Activated B cell treated with CpG ODN at 0.5 μM for 24 hours (primary cell): ENCODE measurements around the gene PON2. TPM values are rescaled to one million over a fixed set of nuclear protein-coding genes. Genes with fewer than 3 reads are reported as not detected.

ENCODE experiments used
- ATAC-seq: fragments of 200-7000 bp; cut with Tn5 transposase; one replicate; pipeline ENCODE4 v1.10.0; 2021; ENCODE audit warnings: low read depth, mild to moderate bottlenecking, moderate library complexity
- CTCF ChIA-PET: fragments of 350-600 bp; sonication (Branson Sonifier 250); formaldehyde crosslinking; loops from one replicate; lab custom pipeline; 2021; ENCODE audit warnings: antibody characterized with exemption; lab: Charles Lee
- POLR2A ChIA-PET: fragments of 350-600 bp; sonication (Branson Sonifier 250); formaldehyde crosslinking; loops from one replicate; lab custom pipeline; 2021; ENCODE audit warnings: antibody characterized with exemption; lab: Charles Lee
- DNase-seq: peaks from one replicate; pipeline ENCODE4 v3.0.0; 2022
- H3K27ac Mint-ChIP-seq: one replicate; pipeline ENCODE4 v1.8.0; 2020; ENCODE audit warnings: mixed read lengths
- H3K27me3 Mint-ChIP-seq: one replicate; pipeline ENCODE4 v1.8.0; 2021; ENCODE audit warnings: mixed read lengths
- H3K36me3 Mint-ChIP-seq: one replicate; pipeline ENCODE4 v1.8.0; 2021; ENCODE audit warnings: low read depth, mixed read lengths
- H3K4me1 Mint-ChIP-seq: one replicate; pipeline ENCODE4 v1.8.0; 2021; ENCODE audit warnings: mixed read lengths
- H3K4me3 Mint-ChIP-seq: one replicate; pipeline ENCODE4 v1.8.0; 2020; ENCODE audit warnings: mild to moderate bottlenecking, mixed read lengths
- H3K9me3 Mint-ChIP-seq: one replicate; pipeline ENCODE4 v1.8.0; 2020; ENCODE audit warnings: mixed read lengths
- CTCF ChIP-seq: fragments of 200-600 bp; IDR thresholded peaks from one replicate; pipeline ENCODE4 v1.8.0; 2022; ENCODE audit warnings: antibody characterized with exemption, mild to moderate bottlenecking
- intact Hi-C: fragments of 100-400 bp; cut with micrococcal nuclease; formaldehyde crosslinking; loops from one replicate; pipeline ENCODE4 v1.15.1; 2024
- total RNA-seq: library from RNA; stranded (reverse); gene quantifications from 2 replicates; pipeline ENCODE4 v1.2.3, GENCODE V29; 2022

Gene PON2
- total RNA-seq, 1 donor from 2014 or later, result 9.2 TPM

GRCh38 chr7:95407751-95408150 lies 27.1 kb downstream of the PON2 start:
- no peak for TF ChIP-seq CTCF
- ATAC-seq, result no peak
- CTCF ChIA-PET, result no interaction called here

GRCh38 chr7:95405800-95406199 lies 29.0 kb downstream of the PON2 start:
- Mint-ChIP-seq H3K36me3 (no peaks in the 10 kb centered on the region), H3K27ac (no peak overlapping the region), H3K4me1 (no peaks in the 10 kb centered on the region), H3K9me3 (no peaks in the 10 kb centered on the region), H3K27me3 (no peaks in the 10 kb centered on the region), H3K4me3 (no peak overlapping the region)
- TF ChIP-seq CTCF, result no peak
- DNase-seq (no peak), ATAC-seq (no peak)
- intact Hi-C loops, result no loop called here
- ChIA-PET CTCF (interaction anchor here (0.8 kb wide), 1 partner anchor 9 kb away, joined by 4 read pairs; no protein-coding TSS in a partner anchor), POLR2A (no interaction called here)

More at GRCh38 chr7:95407751-95408150, 27.1 kb downstream of the PON2 start:
- Mint-ChIP-seq H3K27ac (no peak overlapping the region), H3K4me1 (no peaks in the 10 kb centered on the region), H3K9me3 (no peaks in the 10 kb centered on the region), H3K4me3 (no peak overlapping the region), H3K27me3 (no peaks in the 10 kb centered on the region), H3K36me3 (no peaks in the 10 kb centered on the region)
- no peak for DNase-seq
- intact Hi-C loops, result no loop called here
- POLR2A ChIA-PET, result no interaction called here

- no peaks in the 10 kb centered on the region for H3K4me1 Mint-ChIP-seq
- H3K9me3 Mint-ChIP-seq, result no peaks in the 10 kb centered on the region
- no peak for ATAC-seq
- no peak for DNase-seq
- H3K4me3 Mint-ChIP-seq, result no peak overlapping the region
- POLR2A ChIA-PET, result no interaction called here
- intact Hi-C loops, result no loop called here
- CTCF ChIA-PET, result interaction anchor here (0.8 kb wide), 1 partner anchor 10 kb away, joined by 4 read pairs; no protein-coding TSS in a partner anchor
- no peaks in the 10 kb centered on the region for H3K27me3 Mint-ChIP-seq
- TF ChIP-seq CTCF, result no peak
- H3K36me3 Mint-ChIP-seq, result no peaks in the 10 kb centered on the region
- H3K27ac Mint-ChIP-seq, result no peak overlapping the region
Observed at GRCh38 chr7:95405208-95405607, 29.6 kb downstream of the PON2 start.

- POLR2A ChIA-PET, result no interaction called here
- intact Hi-C loops, result no loop called here
- Mint-ChIP-seq H3K27ac (no peak overlapping the region), H3K36me3 (no peaks in the 10 kb centered on the region), H3K9me3 (no peaks in the 10 kb centered on the region), H3K4me3 (no peak overlapping the region), H3K4me1 (no peaks in the 10 kb centered on the region), H3K27me3 (no peaks in the 10 kb centered on the region)
- CTCF ChIA-PET, result no interaction called here
- DNase-seq, result no peak
- no peak for TF ChIP-seq CTCF
- no peak for ATAC-seq
Observed at GRCh38 chr7:95404316-95404865, 30.4 kb downstream of the PON2 start.

- Mint-ChIP-seq H3K4me3 (no peak overlapping the region), H3K9me3 (no peaks in the 10 kb centered on the region), H3K4me1 (peaks cover 9% of the 10 kb centered on the region), H3K36me3 (no peaks in the 10 kb centered on the region), H3K27me3 (peaks cover 32% of the 10 kb centered on the region), H3K27ac (no peak overlapping the region)
- ATAC-seq (no peak), DNase-seq (no peak)
- ChIA-PET CTCF (no interaction called here), POLR2A (no interaction called here)
- intact Hi-C loops, result no loop called here
- TF ChIP-seq CTCF, result no peak
Observed at GRCh38 chr7:95398155-95398940, 36.5 kb downstream of the PON2 start.
